Heart left ventricle (tissue), 16 donors: ENCODE data around the gene TREM2. TPM values are rescaled to one million over a fixed set of nuclear protein-coding genes. Genes with fewer than 3 reads are reported as not detected.

Source experiments
- ATAC-seq, 4 donors: fragments of 200-7000 bp; cut with Tn5 transposase; one replicate each; pipeline ENCODE4 v1.9.1; 2020 to 2022; ENCODE audit warnings: moderate library complexity in 4 of 4, mild to moderate bottlenecking in 3 of 4, moderate number of reproducible peaks in 1 of 4
- DNase-seq, 5 donors: peaks; one replicate each; pipeline ENCODE4 v3.0.0-alpha.2; 2020
- H3K27ac ChIP-seq, 12 donors: fragments of 200-600 bp; sonication (generic) in 4 of 12; one replicate each; pipeline versions ENCODE4 v1.5.0 to v1.8.0; 2016 to 2022; ENCODE audit warnings: mild to moderate bottlenecking in 2 of 12
- H3K27me3 ChIP-seq, 9 donors: fragments of 200-600 bp; sonication (generic) in 2 of 9; one replicate each; pipeline versions ENCODE4 v1.5.1 to v1.8.0; 2016 to 2022; ENCODE audit warnings: mild to moderate bottlenecking in 3 of 9
- H3K36me3 ChIP-seq, 9 donors: fragments of 200-600 bp; sonication (generic) in 2 of 9; one replicate each; pipeline versions ENCODE4 v1.5.0 to v1.8.0; 2018 to 2022; ENCODE audit warnings: mild to moderate bottlenecking in 2 of 9
- H3K4me1 ChIP-seq, 12 donors: fragments of 200-600 bp; sonication (generic) in 4 of 12; one replicate each; pipeline versions ENCODE4 v1.5.0 to v1.8.0; 2016 to 2022; ENCODE audit warnings: mild to moderate bottlenecking in 3 of 12
- H3K4me3 ChIP-seq, 12 donors: fragments of 200-600 bp; sonication (generic) in 4 of 12; one replicate each; pipeline versions ENCODE4 v1.5.0 to v1.8.0; 2017 to 2022; ENCODE audit warnings: mild to moderate bottlenecking in 9 of 12, moderate library complexity in 4 of 12
- H3K9me3 ChIP-seq, 12 donors: fragments of 200-600 bp; sonication (generic) in 4 of 12; one replicate each; pipeline versions ENCODE4 v1.5.0 to v1.8.0; 2016 to 2022; ENCODE audit warnings: mild to moderate bottlenecking in 1 of 12
- POLR2A ChIP-seq, 2 donors: fragments of 450-650 bp; IDR thresholded peaks; one replicate each; pipeline ENCODE4 v1.6.1; 2017; ENCODE audit warnings: antibody characterized with exemption in 2 of 2, mild to moderate bottlenecking in 2 of 2, moderate library complexity in 2 of 2
- WGBS, 4 donors: extraction: QIAGEN DNeasy Blood & Tissue Kit in 2 of 4; methylation state at CpG; one replicate each; pipeline versions ENCODE4 v1.1.5 to v1.1.7; 2013 to 2018; 5-methylcytosine and 5-hydroxymethylcytosine counted together
- intact Hi-C, 10 donors: fragments of 100-400 bp; cut with DNase I; formaldehyde crosslinking; loops; one replicate each; pipeline versions ENCODE4 v1.11.1 to v1.14.2; 2022
- polyA plus RNA-seq, 2 donors: library from polyadenylated mRNA; stranded (reverse); fragments of 200-250 nt; gene quantifications; one replicate each; pipeline ENCODE4 v1.2.3, GENCODE V29; 2013
- total RNA-seq, 9 donors: library from RNA; depleted of rRNA in 2 of 9; stranded (reverse); fragments of >200 nt in 2 of 9; fragmentation: NEBNext Ultra II Directional in 3 of 9; extraction: Animal tissue kit (Norgen Biotek cat#: 25700) in 3 of 9; gene quantifications; one replicate each; pipeline versions ENCODE4 v1.1.0 to v1.2.4, GENCODE V29; 2016 to 2023
- TF ChIP-seq, protein P1 (sequence below), 12 donors: fragments of 200-600 bp; sonication (generic) in 4 of 12; IDR thresholded peaks; one replicate each; pipeline versions ENCODE4 v1.5.0 to v1.8.0; 2018 to 2022; ENCODE audit warnings: antibody characterized with exemption in 12 of 12, mild to moderate bottlenecking in 5 of 12
- donor health status: ischemic (EF 13 %, LVEDD 7.1; RV severe dilation, severe dysfunction).
- donor health status: healthy with polysubstance abuse.
- donor health status: DM: no; HTN: yes; CAD: no.
- donor health status: DM: no; HTN: no; CAD: no.
- donor health status: ischemic (EF 25% LVEDD 6.9; RV normal size, moderate dysfunction).
- donor health status: ischemic (EF 25% LVEDD 5.7; RV mildly dilated, moderate dysfunction).
- donor health status: healthy.
- donor health status: DM: yes; HTN: yes; CAD: no.
- donor health status: ischemic (EF 35%, LVEDD 5.7; RV mildly dilated, moderate dysfunction).
- donor health status: nonischemic (EF 11% LVEDD 7.7; RV severe dilation, severe dysfunction).
- donor health status: DM: yes; HTN: yes; CAD: no.
- donor health status: PGD.
- donor health status: ischemic (EF 29% LVEDD 5.4; RV normal size, mild dysfunction).
- donor health status: nonischemic (EF 23%, LVEDD 6.1; RV moderate dilation, normal function).

Gene TREM2
- total and polyA plus RNA-seq, 11 donors = 0.23 to 27.1 (median 1.2) TPM; not detected in 2

GRCh38 chr6:41177287-41177686 is 14.4 kb upstream of the TREM2 start:
- Histone ChIP-seq H3K27ac (no peak overlapping the region), H3K4me3 (no peak overlapping the region), H3K9me3 (no peaks in the 10 kb centered on the region), H3K4me1 (peaks cover 0 to 6% (median 0%) of the 10 kb centered on the region in 12 donors), H3K27me3 (peaks cover 0 to 24% (median 0%) of the 10 kb centered on the region in 9 donors), H3K36me3 (no peaks in the 10 kb centered on the region)
- ATAC-seq (no peak), DNase-seq (no peak)
- TF ChIP-seq, protein P1, sequence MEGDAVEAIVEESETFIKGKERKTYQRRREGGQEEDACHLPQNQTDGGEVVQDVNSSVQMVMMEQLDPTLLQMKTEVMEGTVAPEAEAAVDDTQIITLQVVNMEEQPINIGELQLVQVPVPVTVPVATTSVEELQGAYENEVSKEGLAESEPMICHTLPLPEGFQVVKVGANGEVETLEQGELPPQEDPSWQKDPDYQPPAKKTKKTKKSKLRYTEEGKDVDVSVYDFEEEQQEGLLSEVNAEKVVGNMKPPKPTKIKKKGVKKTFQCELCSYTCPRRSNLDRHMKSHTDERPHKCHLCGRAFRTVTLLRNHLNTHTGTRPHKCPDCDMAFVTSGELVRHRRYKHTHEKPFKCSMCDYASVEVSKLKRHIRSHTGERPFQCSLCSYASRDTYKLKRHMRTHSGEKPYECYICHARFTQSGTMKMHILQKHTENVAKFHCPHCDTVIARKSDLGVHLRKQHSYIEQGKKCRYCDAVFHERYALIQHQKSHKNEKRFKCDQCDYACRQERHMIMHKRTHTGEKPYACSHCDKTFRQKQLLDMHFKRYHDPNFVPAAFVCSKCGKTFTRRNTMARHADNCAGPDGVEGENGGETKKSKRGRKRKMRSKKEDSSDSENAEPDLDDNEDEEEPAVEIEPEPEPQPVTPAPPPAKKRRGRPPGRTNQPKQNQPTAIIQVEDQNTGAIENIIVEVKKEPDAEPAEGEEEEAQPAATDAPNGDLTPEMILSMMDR (IDR thresholded peaks at IDR 0.05) = no peak
- TF ChIP-seq POLR2A (IDR thresholded peaks at IDR 0.05) = no peak
- intact Hi-C loops = no loop called here
- WGBS, 4 donors = 56 to 66% (median 63%) methylated on average over 3 of the region's 3 CpGs

DNA sequence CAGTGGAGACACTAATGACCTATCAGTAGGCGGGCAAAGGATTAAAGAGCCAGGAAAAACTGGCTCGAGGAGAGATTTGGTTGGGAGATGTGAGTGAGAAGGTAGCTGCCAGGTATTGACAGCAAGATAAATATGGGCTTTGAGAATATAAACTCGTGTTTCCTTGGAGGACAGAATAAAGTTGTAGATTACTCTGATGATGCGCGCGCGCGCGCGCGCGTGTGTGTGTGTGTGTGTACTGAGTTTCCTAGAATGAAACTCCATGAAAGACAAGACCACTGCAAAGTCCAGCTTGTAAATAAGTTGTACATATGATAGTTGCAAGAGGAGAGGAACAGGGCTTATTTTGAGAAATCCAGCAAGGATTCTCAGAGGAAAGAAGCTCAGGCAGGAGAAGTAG is 13.3 kb upstream of the TREM2 start:
- 83 to 89% (median 87%) methylated on average over 12 of the region's 12 CpGs for WGBS, 4 donors
- Histone ChIP-seq H3K27me3 (peaks cover 0 to 32% (median 0%) of the 10 kb centered on the region in 9 donors), H3K4me3 (no peak overlapping the region), H3K27ac (no peak overlapping the region), H3K4me1 (no peaks in the 10 kb centered on the region), H3K9me3 (no peaks in the 10 kb centered on the region), H3K36me3 (no peaks in the 10 kb centered on the region)
- no peak for DNase-seq
- ATAC-seq = no peak
- TF ChIP-seq, protein P1 (IDR thresholded peaks at IDR 0.05) = no peak
- TF ChIP-seq POLR2A (IDR thresholded peaks at IDR 0.05) = no peak
- intact Hi-C loops = no loop called here

GRCh38 chr6:41175084-41175483 is 12.2 kb upstream of the TREM2 start:
- Histone ChIP-seq H3K27me3 (peaks cover 0 to 35% (median 0%) of the 10 kb centered on the region in 9 donors), H3K4me3 (no peak overlapping the region), H3K27ac (no peak overlapping the region), H3K9me3 (no peaks in the 10 kb centered on the region), H3K4me1 (no peaks in the 10 kb centered on the region), H3K36me3 (no peaks in the 10 kb centered on the region)
- intact Hi-C loops = no loop called here
- 91 to 95% (median 93%) methylated on average over 1 of the region's 1 CpG for WGBS, 4 donors
- no peak for TF ChIP-seq POLR2A (IDR thresholded peaks at IDR 0.05)
- TF ChIP-seq, protein P1 (IDR thresholded peaks at IDR 0.05) = no peak
- DNase-seq (no peak), ATAC-seq (no peak)

DNA sequence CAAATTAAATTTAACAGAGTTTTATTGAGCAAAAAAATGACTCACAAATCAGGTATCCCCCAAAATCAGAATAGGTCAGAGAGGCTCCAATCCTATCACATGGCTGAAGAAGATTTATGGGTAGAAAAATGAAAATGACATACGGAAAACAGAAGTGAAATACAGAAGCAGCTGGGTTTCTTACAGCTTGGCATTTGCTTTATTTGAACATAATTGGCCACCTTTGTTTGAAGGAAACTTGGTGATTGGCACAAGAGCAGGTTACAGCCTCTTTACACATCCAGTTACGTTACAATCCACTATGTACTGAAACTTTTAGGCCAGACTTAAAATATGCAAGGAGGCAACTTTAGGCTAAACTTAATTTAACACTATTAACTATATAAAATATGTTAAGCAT is 11.7 kb upstream of the TREM2 start:
- 82 to 85% (median 83%) methylated on average over 2 of the region's 2 CpGs for WGBS, 4 donors
- no peak for TF ChIP-seq POLR2A (IDR thresholded peaks at IDR 0.05)
- TF ChIP-seq, protein P1 (IDR thresholded peaks at IDR 0.05) = no peak
- peaks cover 0 to 35% (median 0%) of the 10 kb centered on the region in 9 donors for H3K27me3 ChIP-seq

More for the DNA sequence above, 11.7 kb upstream of the TREM2 start:
- no peaks in the 10 kb centered on the region for H3K4me1 ChIP-seq
- DNase-seq = no peak
- H3K4me3 ChIP-seq = no peak overlapping the region
- ATAC-seq = no peak
- intact Hi-C loops = no loop called here
- no peaks in the 10 kb centered on the region for H3K36me3 ChIP-seq
- no peak overlapping the region for H3K27ac ChIP-seq
- H3K9me3 ChIP-seq = no peaks in the 10 kb centered on the region
